Measurements from ENCODE around the gene CPPED1.

Gene CPPED1

DNA sequence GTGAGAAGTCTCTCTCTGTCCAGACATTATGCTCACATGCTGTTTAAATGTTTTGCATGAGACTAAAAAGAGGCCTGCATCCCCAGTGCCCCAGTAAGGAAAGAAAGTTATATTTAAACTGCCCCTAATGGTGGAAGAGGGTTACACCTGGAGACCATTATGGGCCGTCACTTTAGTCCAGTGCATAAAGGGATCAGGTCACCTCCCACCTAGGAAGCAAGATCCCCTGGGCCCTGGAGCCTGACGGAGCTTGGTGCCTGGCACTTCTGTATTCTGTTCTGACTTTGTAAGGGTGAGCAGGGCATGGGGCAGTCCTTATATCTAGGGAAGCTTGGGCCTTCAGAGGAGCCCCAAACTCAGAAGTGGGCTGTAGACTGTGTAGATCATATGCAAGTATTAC lies 67.9 kb downstream of the CPPED1 start:
- DNase-seq (ENCODE audit: low spot score), result no peak

DNA sequence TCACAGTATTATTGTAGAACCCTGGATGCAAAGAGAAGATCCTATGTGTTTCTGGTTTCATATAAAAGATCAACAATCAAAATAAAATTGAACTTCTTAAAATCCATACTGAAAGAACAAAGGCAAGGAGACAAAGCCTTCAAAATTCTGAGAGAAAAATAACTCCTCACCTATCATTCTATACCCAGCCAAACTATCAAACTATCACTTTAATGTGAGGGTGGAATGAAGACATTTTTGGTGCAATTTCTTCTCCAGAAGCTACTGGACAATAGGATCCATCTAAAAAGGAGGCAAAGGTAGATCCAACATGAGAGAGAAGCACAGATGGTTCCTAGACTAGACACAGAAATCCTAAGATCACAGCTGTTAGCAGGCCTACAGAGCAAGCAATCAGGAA lies 71.1 kb downstream of the CPPED1 start:
- no peak for DNase-seq (ENCODE audit: low spot score)

DNA sequence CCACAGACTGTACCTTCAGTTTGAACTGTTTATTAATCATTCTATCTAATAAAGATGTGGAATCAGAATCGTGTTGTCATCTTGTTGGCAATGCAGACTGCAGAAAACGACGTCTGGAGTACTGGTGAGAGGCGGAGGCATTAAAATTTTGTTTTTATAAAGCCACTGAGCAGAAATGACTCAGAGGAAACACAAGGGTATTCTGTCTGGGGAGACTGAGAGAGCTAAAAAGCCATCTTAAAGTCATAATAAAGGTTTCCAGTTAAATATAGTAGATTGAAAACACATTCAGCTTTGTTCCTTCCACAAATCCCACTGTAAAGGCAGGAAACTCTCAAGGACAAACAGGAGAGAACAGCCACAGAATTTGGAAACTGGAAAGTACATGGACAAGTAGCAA lies 74.2 kb downstream of the CPPED1 start:
- no peak for DNase-seq (ENCODE audit: low spot score)

DNA sequence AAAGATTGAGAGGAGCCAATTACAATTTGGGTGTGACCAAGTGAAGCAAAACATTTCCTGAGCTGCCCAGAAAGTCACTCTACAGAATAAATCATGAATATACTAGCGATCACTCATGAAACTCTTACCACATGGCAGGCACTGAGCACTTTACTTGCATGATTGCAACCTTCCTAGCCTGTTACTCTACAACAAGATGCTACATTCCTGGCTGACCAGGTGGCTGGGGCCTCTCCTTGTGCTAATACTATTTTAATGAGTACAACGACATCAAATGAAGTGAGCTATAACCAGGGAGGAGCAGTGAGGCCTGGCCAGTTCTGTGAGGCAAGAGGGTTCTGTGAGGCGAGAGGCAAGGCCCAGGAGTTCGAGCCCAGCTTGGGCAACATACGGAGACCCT lies 75.2 kb downstream of the CPPED1 start:
- no peak for DNase-seq (ENCODE audit: low spot score)

DNA sequence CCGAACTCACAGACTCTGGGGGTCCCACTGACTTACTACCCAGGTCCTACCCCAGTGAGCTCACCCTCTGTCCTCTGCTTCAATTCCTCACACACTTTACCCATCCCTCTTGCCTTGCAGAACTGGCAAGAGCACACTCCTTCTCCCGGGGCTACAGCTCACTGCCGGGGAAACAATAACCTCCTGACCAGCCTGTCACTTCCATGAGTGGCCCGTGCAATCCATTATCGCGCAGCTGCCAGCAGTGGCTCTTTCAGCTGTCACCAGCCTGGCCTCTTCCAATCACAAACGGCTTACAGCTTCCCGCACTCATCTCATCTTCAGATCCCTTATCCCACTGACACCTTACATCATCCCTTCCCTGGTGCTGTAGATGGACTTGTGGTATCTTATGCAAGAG lies 79.5 kb downstream of the CPPED1 start:
- no peak for DNase-seq (ENCODE audit: low spot score)

DNA sequence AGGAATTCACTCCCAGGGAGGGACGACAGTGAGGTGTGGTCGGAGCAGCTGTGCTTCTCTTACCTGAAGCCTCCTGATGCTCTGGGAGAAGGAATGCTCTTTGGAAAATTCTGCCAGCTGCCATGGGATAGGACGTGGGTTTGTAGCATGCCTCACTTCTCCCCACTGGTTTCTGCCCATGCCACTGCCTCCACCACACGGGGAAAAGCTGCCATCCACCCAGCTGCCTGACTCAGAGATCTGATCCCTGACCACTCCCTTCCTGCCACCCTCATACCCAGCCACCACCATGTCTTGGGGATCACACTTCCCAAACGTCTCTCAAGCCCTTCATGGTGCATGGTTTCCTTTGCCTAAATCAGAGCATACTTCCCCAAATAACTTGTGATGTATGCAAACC lies 80.0 kb downstream of the CPPED1 start:
- no peak for DNase-seq (ENCODE audit: low spot score)

DNA sequence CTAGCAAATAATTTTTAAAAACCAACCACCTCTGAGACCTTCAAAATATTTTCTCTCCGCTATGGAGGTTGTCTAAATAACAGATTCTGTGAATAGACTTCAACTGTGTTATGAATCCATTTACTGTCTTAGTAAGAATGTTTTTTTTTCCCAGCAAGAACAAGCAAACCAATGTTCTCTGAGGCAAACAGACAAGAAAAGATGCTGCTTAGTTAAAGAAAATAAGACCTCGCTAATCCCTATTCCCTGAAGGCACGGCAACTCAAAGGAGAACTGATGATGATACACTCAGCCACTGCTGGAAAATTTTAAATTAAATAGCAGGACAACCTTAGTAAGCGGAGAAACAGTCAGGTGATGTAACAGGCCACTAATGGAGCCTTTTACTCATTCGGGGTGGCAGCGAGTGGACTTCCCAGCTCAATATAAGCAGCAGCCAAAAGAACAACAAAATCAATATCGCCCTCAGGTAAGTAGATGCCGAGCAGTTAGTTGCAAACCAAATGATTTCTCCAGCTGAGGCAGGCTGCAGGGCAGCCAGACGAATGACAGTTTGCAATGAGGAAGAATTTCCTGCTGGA lies 81.8 kb downstream of the CPPED1 start:
- no peak for DNase-seq (ENCODE audit: low spot score)

DNA sequence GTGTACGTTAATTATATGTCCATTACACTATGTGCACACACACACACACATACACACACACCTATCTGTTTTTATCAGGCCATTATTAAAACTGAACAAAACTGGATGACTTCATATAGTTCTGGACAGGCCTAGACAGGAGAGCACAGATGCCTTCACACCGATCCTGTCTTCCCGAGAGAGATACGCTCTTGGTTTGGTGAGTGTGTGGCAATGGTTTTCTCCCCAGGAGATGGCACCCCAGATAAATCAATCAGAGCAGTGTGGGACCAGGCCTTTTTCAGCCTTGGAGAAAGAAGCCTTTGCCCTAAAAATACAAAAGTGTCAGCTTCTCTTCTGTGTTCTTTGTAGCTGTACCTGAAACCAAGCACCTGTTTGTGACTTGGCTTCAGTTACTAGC lies 83.7 kb downstream of the CPPED1 start:
- DNase-seq (ENCODE audit: low spot score), result no peak

DNA sequence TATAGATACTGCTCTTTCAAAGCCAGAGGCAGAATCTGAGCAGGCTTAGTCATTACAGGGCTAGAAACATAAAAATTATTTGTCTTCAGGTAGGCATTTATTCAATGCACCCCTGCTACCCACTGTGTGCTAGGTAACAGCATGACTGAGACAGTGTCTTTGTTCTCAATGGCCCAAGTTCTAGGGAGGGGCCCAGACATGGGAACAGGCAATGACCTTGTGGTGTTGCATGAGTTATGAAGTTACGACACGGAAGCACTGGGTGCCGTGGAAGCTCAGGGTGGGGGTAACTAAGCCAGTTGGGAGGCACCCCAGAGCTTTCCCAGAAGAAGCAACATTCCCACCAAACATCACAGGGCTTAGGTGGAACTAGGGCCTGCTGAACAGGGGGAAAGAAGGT lies 87.0 kb downstream of the CPPED1 start:
- no peak for DNase-seq (ENCODE audit: low spot score)

DNA sequence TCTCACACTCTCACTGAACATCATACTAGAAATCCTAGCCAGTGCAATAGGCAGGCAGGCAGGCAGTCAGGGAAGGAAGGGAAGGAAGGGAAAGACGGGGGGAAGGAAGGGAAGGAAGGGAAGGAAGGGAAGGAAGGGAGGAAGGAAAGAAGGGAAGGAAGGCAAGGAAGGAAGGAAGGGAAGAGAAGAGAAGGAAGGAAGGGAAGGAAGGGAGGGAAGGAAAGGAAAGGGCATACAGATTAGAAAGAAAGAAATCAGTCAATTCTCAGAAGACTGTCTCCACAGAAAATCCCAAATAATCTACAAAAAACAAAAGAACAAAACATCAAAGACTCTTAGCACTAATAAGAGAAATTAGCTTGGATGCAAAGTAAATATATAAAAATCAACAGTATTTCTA lies 93.9 kb downstream of the CPPED1 start:
- DNase-seq (ENCODE audit: low spot score), result no peak

DNA sequence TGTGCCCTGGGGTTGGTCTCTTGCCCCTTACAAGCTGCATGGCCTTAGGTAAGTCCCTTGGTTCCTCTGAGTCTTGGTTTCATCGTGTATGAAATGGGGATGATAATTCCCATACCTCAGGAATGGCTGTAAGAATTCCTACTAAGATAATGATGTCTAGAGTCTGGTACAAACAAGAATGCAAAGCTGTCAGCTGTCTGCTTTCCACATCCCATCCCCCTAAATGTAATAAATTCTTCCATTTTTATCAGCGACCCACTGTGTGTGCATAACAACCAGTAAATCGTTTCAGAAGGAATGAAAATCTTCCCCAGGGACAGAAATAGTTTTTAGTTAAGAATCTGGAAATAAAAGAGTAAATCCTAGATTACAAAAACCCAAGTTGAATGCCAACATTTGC lies 95.4 kb downstream of the CPPED1 start:
- DNase-seq (ENCODE audit: low spot score), result no peak

DNA sequence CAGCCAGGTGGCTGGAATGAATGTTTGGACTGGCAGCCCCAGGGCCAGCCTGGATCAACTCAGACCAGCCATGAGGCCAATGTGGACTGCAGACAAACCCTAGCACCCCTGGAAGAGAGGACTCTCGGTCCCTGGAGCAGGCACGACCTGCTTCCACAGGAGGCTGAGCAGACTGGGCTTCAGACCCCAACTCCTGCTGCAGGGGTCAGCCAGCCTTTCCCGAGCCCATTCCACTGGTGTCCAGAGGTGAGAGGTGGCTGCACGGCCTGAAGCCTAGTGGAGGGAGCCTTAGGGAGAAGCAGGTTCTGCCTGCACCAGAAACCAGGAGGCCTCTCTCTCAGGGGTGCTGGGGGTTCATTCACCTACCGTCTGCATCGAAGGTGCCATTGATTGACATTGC lies 97.1 kb downstream of the CPPED1 start:
- no peak for DNase-seq (ENCODE audit: low spot score)

DNA sequence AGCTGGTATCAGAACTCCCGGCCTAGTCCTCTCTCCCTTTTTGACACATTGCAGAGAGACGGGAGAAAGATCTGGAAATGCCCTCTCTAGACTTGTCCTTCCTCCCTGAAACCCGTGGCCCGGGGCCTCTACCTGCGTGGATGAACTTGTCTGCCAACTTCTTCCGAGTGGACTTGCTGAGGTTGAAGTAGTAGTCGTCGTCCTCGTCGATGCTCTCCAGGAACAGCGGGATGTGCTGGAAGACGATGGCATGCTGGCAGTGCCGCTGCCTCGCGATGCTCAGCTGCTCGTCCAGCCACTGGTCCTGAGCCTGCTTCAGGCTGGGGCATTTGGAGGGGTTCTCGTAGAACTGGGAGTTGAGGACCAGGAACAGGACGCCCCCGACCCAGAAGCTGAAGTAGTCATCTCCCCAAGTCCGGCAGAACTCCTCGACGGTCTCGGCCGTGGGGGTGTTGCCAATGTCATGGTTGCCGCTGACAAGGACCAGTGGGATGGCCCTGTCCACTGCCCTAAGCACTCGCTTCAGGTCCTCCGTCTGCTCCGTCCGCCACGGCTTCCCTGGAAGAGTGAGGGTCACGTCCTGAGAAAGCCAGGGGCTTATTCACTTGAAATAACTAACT lies 99.1 kb downstream of the CPPED1 start:
- DNase-seq (ENCODE audit: low spot score), result no peak

DNA sequence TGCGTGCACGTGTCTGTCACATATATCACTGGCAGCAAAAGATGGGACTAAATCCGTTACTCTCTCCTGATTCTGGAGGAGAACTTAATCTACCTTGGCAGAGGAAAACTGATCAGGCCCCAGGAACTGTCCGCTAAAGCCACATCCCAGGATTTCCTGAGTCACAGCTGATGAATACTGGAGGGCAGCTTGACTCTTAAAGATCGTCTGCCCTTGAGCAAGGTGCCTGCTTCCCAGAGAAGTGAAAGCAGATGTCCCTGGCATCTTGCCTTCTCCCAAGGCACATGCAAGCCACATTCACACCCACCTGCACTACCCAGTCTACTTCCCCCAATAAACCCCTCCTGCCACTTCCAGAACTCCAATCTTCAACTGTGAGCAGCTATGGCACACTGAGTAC lies 99.8 kb downstream of the CPPED1 start:
- no peak for DNase-seq (ENCODE audit: low spot score)

DNA sequence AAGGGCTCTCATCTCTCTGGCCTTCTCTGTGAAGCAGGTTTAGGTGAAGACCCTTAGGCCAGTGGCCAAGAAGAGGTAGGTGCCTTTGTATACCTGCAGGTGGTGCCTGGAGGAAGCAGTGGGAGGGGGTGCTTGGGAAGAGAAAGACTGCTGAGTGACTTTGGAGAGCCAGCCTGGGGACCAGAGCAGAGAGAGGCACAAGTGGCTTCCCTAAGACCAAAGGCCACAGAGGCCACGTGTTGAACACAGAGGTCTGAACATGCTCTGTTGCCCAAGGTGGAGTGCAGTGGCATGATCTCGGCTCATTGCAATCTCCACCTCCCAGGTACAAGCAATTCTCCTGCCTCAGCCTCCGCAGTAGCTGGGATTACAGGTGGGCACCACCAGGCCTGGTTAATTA lies 103.5 kb downstream of the CPPED1 start:
- no peak for DNase-seq (ENCODE audit: low spot score)

DNA sequence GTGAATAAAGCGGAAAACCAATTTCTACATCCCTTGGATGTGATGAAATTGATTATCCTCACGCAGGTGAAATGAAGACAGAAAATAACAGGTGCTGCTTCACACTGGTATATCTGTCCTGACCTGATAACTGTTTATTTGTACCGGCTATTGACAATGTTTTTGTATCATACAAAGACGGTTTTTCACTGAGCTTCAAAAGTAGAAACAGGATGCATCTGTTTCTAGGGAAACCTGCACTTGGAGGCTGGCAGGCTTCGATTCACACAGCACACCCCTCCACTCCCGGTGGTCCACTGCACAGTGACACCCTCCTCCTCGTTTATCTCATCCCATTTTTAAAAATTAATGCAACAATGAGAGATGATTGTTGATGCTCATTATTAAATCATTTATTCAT lies 104.5 kb downstream of the CPPED1 start:
- DNase-seq (ENCODE audit: low spot score), result no peak

DNA sequence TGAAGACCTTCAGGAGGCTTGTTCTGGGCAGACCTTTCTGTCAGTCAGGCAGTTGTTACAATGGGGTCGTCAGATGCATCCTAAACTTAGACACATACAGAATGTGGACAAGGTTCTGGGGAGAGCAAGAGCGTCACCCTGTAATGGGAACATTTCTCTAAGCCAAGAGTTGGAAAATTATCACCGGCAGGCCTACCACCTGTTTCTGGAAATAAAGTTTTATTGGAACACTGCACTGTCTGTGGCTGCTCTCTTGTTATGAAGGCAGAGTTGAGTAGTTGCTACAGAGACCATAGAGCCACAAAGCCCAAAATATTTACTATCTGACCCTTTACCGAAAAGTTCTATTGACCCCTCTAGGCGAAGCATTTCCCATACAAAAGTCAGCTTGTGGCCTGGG lies 106.2 kb downstream of the CPPED1 start:
- DNase-seq (ENCODE audit: low spot score), result no peak

DNA sequence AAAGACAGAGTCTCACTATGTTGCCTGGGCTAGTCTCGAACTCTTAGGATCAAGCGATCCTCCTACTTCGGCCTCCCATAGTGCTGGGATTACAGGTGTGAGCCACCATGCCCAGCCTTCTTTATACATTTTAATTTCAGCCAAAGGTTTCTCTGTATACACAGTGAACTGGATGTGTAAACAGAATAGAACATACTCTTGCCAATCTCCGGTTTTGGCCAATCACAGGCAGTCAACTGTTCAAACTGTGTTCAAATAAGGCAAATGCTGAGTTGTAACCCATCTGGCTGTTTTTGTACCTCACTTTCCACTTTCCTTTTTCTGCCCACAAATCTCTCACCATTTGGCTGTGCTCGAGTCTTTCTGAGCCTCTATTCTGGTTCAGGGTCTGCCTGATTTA lies 108.2 kb downstream of the CPPED1 start:
- DNase-seq (ENCODE audit: low spot score), result no peak

DNA sequence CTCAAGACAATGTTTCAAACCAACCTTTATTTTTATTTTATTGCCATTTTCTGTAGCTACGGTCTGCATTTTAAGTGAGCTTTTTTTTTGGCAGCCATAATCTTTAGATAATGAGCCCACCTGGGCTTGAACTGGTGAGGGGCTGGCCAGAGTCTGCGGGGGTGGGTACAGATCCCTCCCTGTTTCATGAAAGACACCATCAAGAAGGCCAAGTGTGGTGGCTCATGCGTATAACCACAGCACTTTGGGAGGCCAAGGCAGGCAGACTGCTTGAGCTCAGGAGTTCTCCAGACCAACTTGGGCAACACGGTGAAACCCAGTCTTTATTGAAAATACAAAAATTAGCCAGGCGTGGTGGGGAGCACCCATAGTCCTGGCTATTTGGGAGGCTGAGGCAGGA lies 113.7 kb downstream of the CPPED1 start:
- no peak for DNase-seq (ENCODE audit: low spot score)

DNA sequence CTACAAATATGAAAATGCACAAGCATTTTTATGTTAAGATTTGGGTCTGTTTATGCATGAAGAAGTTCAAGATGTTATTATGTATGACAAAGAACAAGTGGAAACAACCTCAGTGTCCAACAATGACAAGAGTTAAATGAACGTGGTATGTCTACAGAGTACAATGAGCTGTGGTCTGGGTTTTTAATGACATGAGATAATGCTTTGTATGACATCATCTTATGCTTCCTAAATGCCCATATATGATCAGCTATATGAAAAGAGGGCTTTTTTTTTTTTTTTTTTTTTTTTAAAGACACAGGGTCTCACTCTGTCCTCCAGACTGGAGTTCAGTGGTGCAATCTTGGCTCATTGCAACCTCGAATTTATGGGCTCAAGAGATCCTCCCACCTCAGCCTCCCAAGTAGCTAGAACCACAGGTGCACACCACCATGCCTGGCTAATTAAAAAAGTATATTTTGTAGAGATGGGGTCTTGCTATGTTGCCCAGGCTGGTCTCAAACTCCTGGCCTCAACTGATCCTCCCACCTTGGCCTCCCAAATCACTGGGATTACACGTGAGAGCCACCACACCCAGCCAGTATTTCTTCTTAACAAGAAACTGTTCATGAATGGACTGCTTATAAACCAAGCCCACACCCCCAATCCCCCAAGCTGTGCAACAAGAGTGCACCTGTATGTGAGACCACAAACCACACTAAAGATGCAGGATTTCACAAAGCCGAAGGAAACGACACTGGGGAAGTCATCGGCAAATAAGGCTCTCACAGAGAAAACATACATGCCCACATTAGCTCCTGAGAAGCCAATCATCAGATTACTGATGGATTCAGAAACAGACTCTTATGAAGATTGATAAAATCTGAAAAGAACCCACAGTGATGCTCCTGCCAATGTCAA lies 114.5 kb downstream of the CPPED1 start:
- DNase-seq (ENCODE audit: low spot score), result no peak

DNA sequence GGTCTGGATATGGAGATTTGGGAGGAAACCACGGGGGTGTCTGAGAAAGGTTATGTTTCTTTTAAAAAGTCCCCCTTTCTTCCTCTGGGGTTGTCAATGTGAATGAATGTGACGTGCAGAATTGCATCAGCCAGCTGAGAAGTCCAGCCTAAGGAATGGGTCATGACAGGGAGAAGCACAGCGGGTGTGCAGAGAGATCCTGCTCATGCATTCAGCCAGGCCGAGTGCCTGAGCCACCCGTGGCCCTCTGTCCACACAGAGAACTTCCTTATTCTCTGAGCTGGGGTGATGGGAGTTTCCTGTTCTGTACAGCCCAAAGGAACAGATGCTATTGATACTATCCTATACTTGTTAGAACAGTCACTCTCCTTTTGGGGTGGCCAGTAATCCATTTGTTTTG lies 117.9 kb downstream of the CPPED1 start:
- no peak for DNase-seq (ENCODE audit: low spot score)

DNA sequence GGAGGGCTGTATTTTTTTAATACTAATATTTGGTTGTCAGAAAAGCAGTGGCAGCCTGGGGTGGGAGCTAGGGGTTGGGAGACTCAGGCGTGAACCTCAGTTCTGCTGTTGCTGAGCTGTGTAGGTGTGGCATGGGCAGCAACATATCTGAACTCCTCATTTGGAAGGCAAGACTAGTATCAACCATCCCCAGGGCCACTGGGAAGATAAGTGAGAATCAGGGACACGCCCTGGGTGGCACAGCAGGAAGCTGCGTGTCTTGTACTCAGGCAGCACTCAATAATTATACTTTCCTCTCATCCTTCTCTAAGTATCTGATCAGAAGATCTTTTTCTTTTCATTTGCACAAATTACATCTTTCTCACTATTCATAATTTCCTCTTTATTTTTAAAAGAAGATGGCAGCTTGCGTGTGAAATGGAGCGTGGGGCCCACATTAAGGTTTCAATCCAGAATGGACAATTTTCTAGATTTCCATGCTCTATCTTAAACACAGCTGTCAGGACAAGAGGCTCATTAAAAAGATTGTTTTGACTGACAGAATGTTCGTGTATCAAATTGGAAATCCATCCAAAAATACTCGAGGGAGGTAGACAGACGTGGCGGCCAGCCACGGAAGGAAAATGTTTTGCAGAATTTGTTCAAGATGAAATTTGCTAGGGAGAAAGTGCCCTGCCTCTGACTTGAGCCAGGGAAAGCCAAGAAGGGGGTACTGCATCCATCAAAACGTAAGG lies 121.1 kb downstream of the CPPED1 start:
- no peak for DNase-seq (ENCODE audit: low spot score)

DNA sequence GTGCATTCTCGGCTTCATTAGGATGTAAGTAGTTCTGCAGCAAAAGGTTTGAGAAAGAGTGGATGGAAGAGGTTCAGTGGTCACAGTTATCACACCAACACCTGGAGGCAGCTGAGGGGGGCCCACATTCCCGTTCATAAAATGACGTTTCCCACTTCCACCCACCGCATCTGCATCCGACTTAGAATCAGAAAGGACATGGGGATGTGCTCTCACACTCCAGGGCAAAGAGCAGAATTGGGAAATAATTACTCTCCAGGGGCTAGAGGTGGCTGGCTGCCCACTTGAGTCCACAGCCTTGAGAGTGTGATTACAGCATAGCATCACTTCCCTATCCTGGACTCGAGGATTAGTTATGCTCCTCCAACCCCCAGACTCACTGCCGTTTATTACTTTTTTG lies 122.0 kb downstream of the CPPED1 start:
- no peak for DNase-seq (ENCODE audit: low spot score)
